K562 (cell line): ENCODE data around the gene TMCO4.

Source experiments
- ADNP ChIP-seq: fragments of 200-800 bp; sonication (Bioruptor generic); IDR thresholded peaks from 2 replicates; pipeline ENCODE4 v1.6.1; 2016; ENCODE audit warnings: missing genetic modification characterization, missing compliant biosample characterization
- CTCF ChIP-seq, 3 experiments: IDR thresholded peaks in 2 of 3; conservative IDR thresholded peaks in 1 of 3; 2 replicates each; pipeline ENCODE4 v1.5.1; 2011 to 2012; ENCODE audit warnings: low read length in 3 of 3, mild to moderate bottlenecking in 3 of 3, control low read depth in 2 of 3, improper control_type of control experiment in 1 of 3, inconsistent platforms in 1 of 3, low read depth in 1 of 3, mixed read lengths in 1 of 3, moderate library complexity in 1 of 3; ENCODE audit not compliant: insufficient read depth in 2 of 3
- E2F3 ChIP-seq: fragments of 250-450 bp; sonication (Bioruptor Pico); IDR thresholded peaks from 2 replicates; pipeline ENCODE4 v1.4.0; 2020; ENCODE audit warnings: mild to moderate bottlenecking
- EZH2 ChIP-seq: IDR thresholded peaks from 2 replicates; pipeline ENCODE4 v1.6.1; 2012; ENCODE audit warnings: low read depth, mild to moderate bottlenecking, inconsistent platforms, low read length, borderline replicate concordance
- MAX ChIP-seq: sonication (generic); formaldehyde crosslinking; IDR thresholded peaks from 2 replicates; pipeline ENCODE4 v1.9.0; 2022; ENCODE audit warnings: mild to moderate bottlenecking, missing genetic modification reagents
- MEF2A ChIP-seq: IDR thresholded peaks from 2 replicates; pipeline ENCODE4 v1.6.1; 2011; ENCODE audit warnings: low read depth, mild to moderate bottlenecking, low read length, moderate library complexity; ENCODE audit not compliant: control insufficient read depth
- NFATC3 ChIP-seq: fragments of 450-650 bp; IDR thresholded peaks from 2 replicates; pipeline ENCODE4 v1.6.1; 2017; ENCODE audit warnings: mild to moderate bottlenecking
- NFRKB ChIP-seq: fragments of 450-650 bp; IDR thresholded peaks from 2 replicates; pipeline ENCODE4 v1.6.1; 2016; ENCODE audit warnings: low read depth
- RFX5 ChIP-seq: IDR thresholded peaks from 2 replicates; pipeline ENCODE4 v1.6.1; 2011; ENCODE audit warnings: low read depth, mild to moderate bottlenecking, improper control_type of control experiment, low read length
- RNF2 ChIP-seq: sonication (generic); IDR thresholded peaks from 2 replicates; pipeline ENCODE4 v1.6.1; 2016
- ZBTB8A ChIP-seq: fragments of 450-650 bp; IDR thresholded peaks from 2 replicates; pipeline ENCODE4 v1.6.1; 2018; ENCODE audit warnings: mild to moderate bottlenecking, moderate library complexity; ENCODE audit not compliant: partially characterized antibody
- TF ChIP-seq, protein P1 (sequence below), 2 experiments: fragments of 450-650 bp in 1 of 2; sonication (generic) in 1 of 2; formaldehyde crosslinking in 1 of 2; IDR thresholded peaks in 1 of 2; conservative IDR thresholded peaks in 1 of 2; 2 replicates each; pipeline versions ENCODE4 v1.6.1 to v1.8.1; 2016 to 2023; ENCODE audit warnings: mild to moderate bottlenecking in 2 of 2, moderate library complexity in 2 of 2, inconsistent platforms in 1 of 2, missing genetic modification reagents in 1 of 2
- TF ChIP-seq, protein P2 (sequence below): sonication (generic); formaldehyde crosslinking; IDR thresholded peaks from 2 replicates; pipeline ENCODE4 v1.8.1; 2023; ENCODE audit warnings: mild to moderate bottlenecking, missing genetic modification reagents
- TF ChIP-seq, protein P3 (sequence below): fragments of 250-450 bp; sonication (Bioruptor Pico); IDR thresholded peaks from 2 replicates; pipeline ENCODE4 v1.5.0; 2021

DNA sequence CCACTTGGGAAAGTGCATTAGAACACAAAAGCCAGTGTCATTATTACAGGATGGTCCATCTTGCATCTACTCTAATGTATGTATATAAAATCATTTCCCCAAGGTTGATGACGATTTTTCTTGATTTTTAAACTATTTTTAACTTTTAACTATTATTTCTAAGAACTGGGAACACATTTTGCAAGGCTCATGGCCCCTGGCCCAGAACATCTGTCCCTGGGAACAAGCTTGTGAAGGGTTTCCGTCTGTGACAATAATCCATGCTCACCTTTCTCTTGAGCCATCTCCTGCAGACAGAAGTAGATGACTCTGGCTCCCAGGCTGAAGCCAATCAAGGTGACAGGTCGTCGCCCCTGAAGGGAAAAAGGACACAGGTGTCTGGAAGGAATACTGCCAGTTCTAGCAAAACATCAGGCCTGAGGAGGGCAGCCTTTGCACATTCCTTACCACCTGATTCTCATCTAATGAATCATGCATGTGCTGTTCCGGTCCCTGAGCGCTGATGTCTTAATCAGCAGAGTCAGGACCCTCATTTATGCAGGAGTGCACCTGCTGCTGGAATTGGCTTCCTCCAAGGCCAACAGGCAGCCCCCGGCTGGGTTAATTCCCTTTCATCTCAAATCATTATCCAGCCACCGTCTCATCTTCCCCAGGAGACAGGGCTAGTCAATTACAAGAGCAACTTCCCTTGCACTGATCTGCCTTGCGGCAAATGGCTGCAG, 62.5 kb downstream of the TMCO4 start:
- no peak for TF ChIP-seq MEF2A
- no peak for TF ChIP-seq MAX (CRISPR knock-in tag)
- TF ChIP-seq, protein P1, sequence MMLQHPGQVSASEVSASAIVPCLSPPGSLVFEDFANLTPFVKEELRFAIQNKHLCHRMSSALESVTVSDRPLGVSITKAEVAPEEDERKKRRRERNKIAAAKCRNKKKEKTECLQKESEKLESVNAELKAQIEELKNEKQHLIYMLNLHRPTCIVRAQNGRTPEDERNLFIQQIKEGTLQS (IDR thresholded peaks at IDR 0.05), result no peak
- TF ChIP-seq, protein P1 (CRISPR knock-in tag; conservative IDR thresholded peaks at IDR 0.05), result no peak
- TF ChIP-seq ZBTB8A, result no peak
- no peak for TF ChIP-seq NFRKB
- TF ChIP-seq RNF2, result no peak
- no peak for TF ChIP-seq E2F3 (CRISPR knock-in tag)
- TF ChIP-seq CTCF (IDR thresholded peaks at IDR 0.05 in 2 of 3, conservative IDR thresholded peaks at IDR 0.05 in 1 of 3; ENCODE audit: insufficient read depth in 2 of 3, low read depth in 1 of 3, low read length in 3 of 3), result no peak
- no peak for TF ChIP-seq RFX5
- TF ChIP-seq, protein P2, sequence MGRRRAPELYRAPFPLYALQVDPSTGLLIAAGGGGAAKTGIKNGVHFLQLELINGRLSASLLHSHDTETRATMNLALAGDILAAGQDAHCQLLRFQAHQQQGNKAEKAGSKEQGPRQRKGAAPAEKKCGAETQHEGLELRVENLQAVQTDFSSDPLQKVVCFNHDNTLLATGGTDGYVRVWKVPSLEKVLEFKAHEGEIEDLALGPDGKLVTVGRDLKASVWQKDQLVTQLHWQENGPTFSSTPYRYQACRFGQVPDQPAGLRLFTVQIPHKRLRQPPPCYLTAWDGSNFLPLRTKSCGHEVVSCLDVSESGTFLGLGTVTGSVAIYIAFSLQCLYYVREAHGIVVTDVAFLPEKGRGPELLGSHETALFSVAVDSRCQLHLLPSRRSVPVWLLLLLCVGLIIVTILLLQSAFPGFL (CRISPR knock-in tag), result no peak
- no peak for TF ChIP-seq NFATC3
- TF ChIP-seq, protein P3, sequence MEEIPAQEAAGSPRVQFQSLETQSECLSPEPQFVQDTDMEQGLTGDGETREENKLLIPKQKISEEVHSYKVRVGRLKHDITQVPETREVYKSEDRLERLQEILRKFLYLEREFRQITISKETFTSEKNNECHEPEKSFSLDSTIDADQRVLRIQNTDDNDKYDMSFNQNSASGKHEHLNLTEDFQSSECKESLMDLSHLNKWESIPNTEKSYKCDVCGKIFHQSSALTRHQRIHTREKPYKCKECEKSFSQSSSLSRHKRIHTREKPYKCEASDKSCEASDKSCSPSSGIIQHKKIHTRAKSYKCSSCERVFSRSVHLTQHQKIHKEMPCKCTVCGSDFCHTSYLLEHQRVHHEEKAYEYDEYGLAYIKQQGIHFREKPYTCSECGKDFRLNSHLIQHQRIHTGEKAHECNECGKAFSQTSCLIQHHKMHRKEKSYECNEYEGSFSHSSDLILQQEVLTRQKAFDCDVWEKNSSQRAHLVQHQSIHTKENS (CRISPR knock-in tag), result no peak
- no peak for TF ChIP-seq ADNP
- no peak for TF ChIP-seq EZH2
